Progenitor cell of endocrine pancreas (in vitro differentiated cells): ENCODE results near the gene ZNF296. TPM values are rescaled to one million over a fixed set of nuclear protein-coding genes. Genes with fewer than 3 reads are reported as not detected.
A peak's percentile ranks its signal among the peaks of the same experiment; 100 is the strongest.

ENCODE experiments used
- DNase-seq: peaks from one replicate; pipeline ENCODE4 v3.0.0; 2021; ENCODE audit warnings: low spot score; ENCODE audit not compliant: unreplicated experiment
- H3K27ac Mint-ChIP-seq: 2 replicates; pipeline ENCODE4 v1.8.0; 2021; ENCODE audit warnings: mild to moderate bottlenecking, moderate library complexity, mixed read lengths
- H3K27me3 Mint-ChIP-seq: 2 replicates; pipeline ENCODE4 v1.8.0; 2021; ENCODE audit warnings: mixed read lengths
- H3K36me3 Mint-ChIP-seq: 2 replicates; pipeline ENCODE4 v1.8.0; 2022; ENCODE audit warnings: mixed read lengths; ENCODE audit not compliant: insufficient read depth
- H3K4me1 Mint-ChIP-seq: 2 replicates; pipeline ENCODE4 v1.8.0; 2021; ENCODE audit warnings: low read depth, mixed read lengths
- H3K4me3 Mint-ChIP-seq: 2 replicates; pipeline ENCODE4 v1.8.0; 2021; ENCODE audit warnings: low read depth, mild to moderate bottlenecking, moderate library complexity, mixed read lengths
- H3K9me3 Mint-ChIP-seq: 2 replicates; pipeline ENCODE4 v1.8.0; 2021; ENCODE audit warnings: low read depth, mixed read lengths
- total RNA-seq: library from RNA; stranded (reverse); gene quantifications from 2 replicates; pipeline ENCODE4 v1.2.1, GENCODE V29; 2021
- TF ChIP-seq, protein P1 (sequence below): fragments of 200-600 bp; sonication (generic); IDR thresholded peaks from one replicate; pipeline ENCODE4 v1.5.0; 2021; ENCODE audit warnings: antibody characterized with exemption, mild to moderate bottlenecking; ENCODE audit not compliant: unreplicated experiment

ZNF296 gene
- total RNA-seq, 1 donor from 2014 or later: 1.3 TPM

DNA sequence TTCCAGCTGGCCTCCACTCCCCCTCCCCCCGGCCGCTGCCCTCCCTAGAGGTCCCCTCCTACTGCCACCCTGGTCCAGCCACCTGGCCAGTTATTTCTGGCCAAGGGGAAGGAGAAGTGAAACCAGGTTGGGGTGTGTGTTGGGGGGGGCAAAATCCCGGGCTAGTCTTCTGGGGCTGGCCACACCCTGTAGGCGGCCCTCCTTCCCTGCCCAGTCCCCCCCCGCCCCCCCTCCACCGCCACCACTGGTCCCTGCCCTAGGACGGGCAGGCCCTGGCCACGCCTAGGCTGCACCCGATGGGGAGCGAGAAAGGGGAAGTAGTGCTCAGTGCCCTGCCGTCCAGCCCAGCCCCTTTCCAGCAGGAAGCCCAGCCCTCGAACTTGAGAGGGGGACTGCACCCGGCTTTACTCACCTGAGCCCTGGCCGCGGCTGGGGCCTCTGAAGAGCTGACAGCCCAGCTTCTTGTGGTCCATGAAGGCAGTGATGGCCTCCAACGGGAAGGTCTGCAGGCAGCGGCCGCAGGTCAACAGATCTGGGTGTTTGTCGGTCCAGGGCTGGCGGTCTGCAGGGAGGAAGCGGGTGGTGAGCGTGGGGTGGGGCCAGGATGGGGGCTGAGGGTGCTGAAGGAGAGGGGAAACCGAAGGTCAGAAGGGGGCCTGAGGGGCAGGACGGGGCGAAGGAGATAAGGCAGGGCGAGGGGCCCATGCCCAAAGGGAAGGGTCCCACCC is 813 bp downstream of the ZNF296 start:
- TF ChIP-seq, protein P1, sequence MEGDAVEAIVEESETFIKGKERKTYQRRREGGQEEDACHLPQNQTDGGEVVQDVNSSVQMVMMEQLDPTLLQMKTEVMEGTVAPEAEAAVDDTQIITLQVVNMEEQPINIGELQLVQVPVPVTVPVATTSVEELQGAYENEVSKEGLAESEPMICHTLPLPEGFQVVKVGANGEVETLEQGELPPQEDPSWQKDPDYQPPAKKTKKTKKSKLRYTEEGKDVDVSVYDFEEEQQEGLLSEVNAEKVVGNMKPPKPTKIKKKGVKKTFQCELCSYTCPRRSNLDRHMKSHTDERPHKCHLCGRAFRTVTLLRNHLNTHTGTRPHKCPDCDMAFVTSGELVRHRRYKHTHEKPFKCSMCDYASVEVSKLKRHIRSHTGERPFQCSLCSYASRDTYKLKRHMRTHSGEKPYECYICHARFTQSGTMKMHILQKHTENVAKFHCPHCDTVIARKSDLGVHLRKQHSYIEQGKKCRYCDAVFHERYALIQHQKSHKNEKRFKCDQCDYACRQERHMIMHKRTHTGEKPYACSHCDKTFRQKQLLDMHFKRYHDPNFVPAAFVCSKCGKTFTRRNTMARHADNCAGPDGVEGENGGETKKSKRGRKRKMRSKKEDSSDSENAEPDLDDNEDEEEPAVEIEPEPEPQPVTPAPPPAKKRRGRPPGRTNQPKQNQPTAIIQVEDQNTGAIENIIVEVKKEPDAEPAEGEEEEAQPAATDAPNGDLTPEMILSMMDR: no peak
- Mint-ChIP-seq H3K4me3 (peak overlapping the region; percentile 56), H3K9me3 (no peaks in the 10 kb centered on the region), H3K4me1 (peaks cover 18% of the 10 kb centered on the region), H3K27me3 (peaks cover 22% of the 10 kb centered on the region), H3K27ac (no peak overlapping the region), H3K36me3 (peaks cover 2% of the 10 kb centered on the region)
- DNase-seq: no peak

DNA sequence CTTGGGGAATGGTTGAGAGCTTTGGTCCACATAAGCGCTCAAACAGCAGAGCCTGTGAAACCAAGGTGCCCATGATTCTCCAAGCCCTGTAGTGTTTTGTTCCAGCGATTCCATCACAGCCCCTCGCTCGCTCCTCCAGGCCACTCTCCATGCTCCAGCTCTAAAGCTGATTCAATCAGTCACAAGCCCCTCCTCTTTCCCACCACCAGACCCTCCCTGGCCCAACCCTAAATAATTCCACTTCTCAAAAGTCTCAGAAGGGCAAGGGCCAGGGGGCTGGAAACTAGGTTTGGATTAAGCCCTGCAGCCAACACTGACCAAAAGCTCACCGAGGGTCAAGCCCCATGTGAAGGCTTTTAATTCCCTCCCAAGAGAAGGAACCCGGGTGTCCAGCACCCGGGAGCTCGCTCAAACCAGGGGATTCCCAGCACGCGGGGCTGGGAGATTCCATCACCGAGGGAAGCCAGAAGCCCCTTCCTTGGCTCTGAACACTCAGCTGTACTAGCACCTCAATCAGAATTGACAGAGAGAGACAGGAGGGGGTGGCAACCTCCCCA is 1.5 kb downstream of the ZNF296 start:
- Mint-ChIP-seq H3K36me3 (peaks cover 2% of the 10 kb centered on the region), H3K4me1 (peaks cover 11% of the 10 kb centered on the region), H3K27me3 (peaks cover 22% of the 10 kb centered on the region), H3K27ac (no peak overlapping the region), H3K9me3 (no peaks in the 10 kb centered on the region), H3K4me3 (peak overlapping the region; percentile 29)
- no peak for DNase-seq
- TF ChIP-seq, protein P1: no peak

DNA sequence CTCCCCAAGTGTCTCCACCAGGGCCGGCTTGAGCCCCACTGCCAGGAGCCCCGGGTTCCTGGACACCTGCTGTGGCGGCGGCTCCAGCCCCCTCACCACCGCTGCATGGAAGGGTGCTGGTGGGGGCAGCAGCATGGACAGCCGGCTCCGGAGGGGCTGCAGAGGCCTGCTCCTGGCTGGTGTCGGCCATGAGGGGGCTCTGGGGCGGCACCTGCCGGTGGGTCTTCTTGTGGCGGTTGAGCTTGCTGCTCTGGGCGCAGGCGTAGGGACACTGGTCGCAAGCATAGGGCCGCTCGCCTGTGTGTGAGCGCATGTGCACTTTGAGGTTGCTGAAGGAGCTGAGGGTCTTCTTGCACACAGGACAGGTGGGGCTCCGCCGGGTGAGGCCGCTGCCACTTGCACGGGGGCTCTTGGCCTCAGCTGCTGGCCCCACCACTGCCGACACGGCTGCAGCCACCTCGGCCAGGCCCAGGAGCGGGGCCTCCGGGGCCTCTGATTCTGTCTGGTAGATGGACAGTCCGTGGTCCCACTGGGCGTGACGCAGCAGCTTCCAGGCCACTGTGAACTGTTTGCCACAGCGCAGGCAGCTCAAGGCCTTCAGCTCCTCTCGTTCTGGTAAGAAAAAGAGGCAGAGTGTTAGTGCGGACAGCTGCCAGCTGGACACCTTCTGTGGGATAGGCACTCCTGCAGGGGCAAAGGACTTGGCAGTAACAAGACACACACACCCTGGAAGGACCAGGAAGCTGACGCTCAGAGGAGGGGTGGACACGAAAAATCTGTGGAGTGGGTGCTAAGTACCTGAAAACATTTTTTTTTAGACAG is 4.1 kb downstream of the ZNF296 start:
- Mint-ChIP-seq H3K36me3 (peaks cover 7% of the 10 kb centered on the region), H3K4me1 (peaks cover 7% of the 10 kb centered on the region), H3K4me3 (no peak overlapping the region), H3K9me3 (no peaks in the 10 kb centered on the region), H3K27me3 (peaks cover 16% of the 10 kb centered on the region), H3K27ac (no peak overlapping the region)
- TF ChIP-seq, protein P1: no peak
- DNase-seq: no peak

DNA sequence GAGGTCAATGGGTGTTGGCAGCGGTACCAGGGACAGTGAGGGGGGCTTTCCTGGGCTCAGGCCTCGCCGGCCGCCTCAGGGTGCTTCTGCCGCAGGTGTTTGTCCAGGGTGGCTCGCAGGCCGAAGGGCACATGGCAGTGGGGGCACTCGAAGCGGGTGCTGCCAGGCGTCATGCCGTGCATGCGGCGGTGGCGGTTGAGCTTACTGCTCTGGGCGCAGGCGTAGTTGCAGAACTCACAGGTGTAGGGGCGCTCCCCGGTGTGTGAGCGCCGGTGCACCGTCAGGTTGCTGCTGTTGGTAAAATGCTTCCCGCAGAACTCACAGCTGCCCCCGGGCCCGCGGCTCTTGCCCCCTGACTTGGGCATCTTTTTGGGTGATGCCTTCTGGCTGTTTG is 4.7 kb downstream of the ZNF296 start:
- H3K9me3 Mint-ChIP-seq: no peaks in the 10 kb centered on the region
- H3K27me3 Mint-ChIP-seq: peaks cover 10% of the 10 kb centered on the region
- no peak for DNase-seq
- H3K4me1 Mint-ChIP-seq: peaks cover 3% of the 10 kb centered on the region
- peaks cover 7% of the 10 kb centered on the region for H3K36me3 Mint-ChIP-seq
- no peak overlapping the region for H3K4me3 Mint-ChIP-seq
- no peak overlapping the region for H3K27ac Mint-ChIP-seq
- TF ChIP-seq, protein P1: no peak

DNA sequence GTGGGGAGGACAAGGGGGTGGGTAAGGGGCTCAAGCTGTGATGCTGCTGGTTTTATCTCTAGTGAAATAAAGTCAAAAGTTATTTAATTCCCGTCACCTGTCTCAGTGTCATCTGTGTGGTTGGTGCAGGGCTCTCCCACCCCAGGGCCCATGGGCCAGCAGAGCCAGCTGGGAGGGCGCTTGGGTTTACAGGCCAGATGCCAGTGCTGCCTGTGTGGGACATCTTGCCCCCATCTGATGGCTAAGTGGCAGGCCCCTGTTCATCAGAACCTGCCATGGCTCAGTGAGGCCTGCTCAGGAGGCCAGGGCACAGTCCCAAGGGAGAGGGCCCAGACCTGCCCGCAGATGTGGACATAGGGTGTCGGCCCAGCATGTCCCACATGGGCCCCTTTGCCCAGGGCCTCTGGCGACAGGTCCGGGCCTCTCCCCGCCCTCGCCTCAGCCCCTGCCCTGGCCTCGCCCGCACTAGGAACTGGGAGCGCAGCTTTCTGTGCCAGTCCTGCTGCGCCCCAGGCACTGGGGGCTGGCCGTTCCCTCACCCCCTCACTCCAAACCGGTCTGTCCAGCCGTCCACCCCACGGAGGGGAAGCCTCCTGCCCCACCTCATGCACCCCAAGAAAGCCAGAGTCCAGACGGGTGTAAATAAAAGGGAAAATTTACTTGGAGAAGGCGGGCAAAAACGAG is 5.3 kb downstream of the ZNF296 start:
- Mint-ChIP-seq H3K36me3 (peaks cover 7% of the 10 kb centered on the region), H3K9me3 (no peaks in the 10 kb centered on the region), H3K4me1 (peaks cover 2% of the 10 kb centered on the region), H3K27me3 (peaks cover 8% of the 10 kb centered on the region), H3K27ac (peak overlapping the region; percentile 29), H3K4me3 (no peak overlapping the region)
- no peak for DNase-seq
- TF ChIP-seq, protein P1: no peak
